Endothelial cell of umbilical vein (primary cell): Measurements from ENCODE around the gene C17orf58. TPM values are rescaled to one million over a fixed set of nuclear protein-coding genes. Genes with fewer than 3 reads are reported as not detected.

Experiments used
- BruUV-seq: library from RNA; stranded (reverse); fragments of 400-500 nt; replicated peaks from 2 replicates; lab custom pipeline; 2021; lab: Mats Ljungman, UMichigan
- CTCF ChIA-PET: fragments of 300-600, 350-600 bp; sonication (Branson Sonifier 250); formaldehyde crosslinking; loops from one replicate; lab custom pipeline; 2021; ENCODE audit warnings: antibody characterized with exemption, inconsistent platforms; lab: Charles Lee
- POLR2A ChIA-PET: fragments of 300-600, 350-600 bp; sonication (Branson Sonifier 250); formaldehyde crosslinking; loops from one replicate; lab custom pipeline; 2021; ENCODE audit warnings: antibody characterized with exemption, inconsistent platforms; lab: Charles Lee
- DNase-seq: peaks from one replicate; pipeline ENCODE4 v3.0.0-alpha.2; 2011; ENCODE audit warnings: low read depth, low spot score
- FAIRE-seq: peaks from 2 replicates; lab custom pipeline; 2011; peaks lifted over from hg19 to GRCh38; lab: Jason Lieb, UNC
- H2AFZ ChIP-seq: 2 replicates; pipeline ENCODE4 v1.6.0; 2012; ENCODE audit warnings: low read depth, low read length, control low read depth, inconsistent platforms
- H3K27ac ChIP-seq: 2 replicates; pipeline ENCODE4 v1.5.1; 2011; ENCODE audit warnings: low read depth, mild to moderate bottlenecking, control low read depth, low read length, moderate library complexity; ENCODE audit not compliant: insufficient read depth
- H3K27me3 ChIP-seq, 2 experiments: 2 replicates each; pipeline versions ENCODE4 v1.6.0 to v1.6.1; 2011; ENCODE audit warnings: low read length in 2 of 2, mixed read lengths in 1 of 2; ENCODE audit not compliant: control insufficient read depth in 2 of 2, insufficient read depth in 2 of 2
- H3K36me3 ChIP-seq, 2 experiments: 2 replicates in 1 of 2; 3 replicates in 1 of 2; pipeline ENCODE4 v1.5.1; 2011; ENCODE audit warnings: low read length in 2 of 2, mild to moderate bottlenecking in 1 of 2, moderate library complexity in 1 of 2; ENCODE audit not compliant: control insufficient read depth in 2 of 2, insufficient read depth in 2 of 2; ENCODE audit errors: extremely low read depth in 1 of 2
- H3K4me1 ChIP-seq: 3 replicates; pipeline ENCODE4 v1.5.1; 2011; ENCODE audit warnings: mild to moderate bottlenecking, low read length; ENCODE audit not compliant: control insufficient read depth, insufficient read depth; ENCODE audit errors: extremely low read depth
- H3K4me2 ChIP-seq: 2 replicates; pipeline ENCODE4 v1.6.1; 2011; ENCODE audit warnings: low read length, control low read depth, mixed read lengths; ENCODE audit not compliant: insufficient read depth
- H3K4me3 ChIP-seq, 3 experiments: fragments of 200-600 bp in 1 of 3; sonication (generic), shearing (Covaris generic) in 1 of 3; replicated peaks in 1 of 3; 2 replicates each; pipeline ENCODE4 v1.5.1; 2011 to 2016; ENCODE audit warnings: control low read depth in 3 of 3, low read length in 3 of 3, mild to moderate bottlenecking in 2 of 3, inconsistent platforms in 1 of 3, low read depth in 1 of 3, moderate library complexity in 1 of 3; ENCODE audit not compliant: insufficient read depth in 1 of 3
- H3K79me2 ChIP-seq: 2 replicates; pipeline ENCODE4 v1.6.0; 2012; ENCODE audit warnings: low read length, inconsistent platforms; ENCODE audit not compliant: control insufficient read depth, insufficient read depth
- H3K9ac ChIP-seq: replicated peaks from 2 replicates; pipeline ENCODE3; 2011; ENCODE audit warnings: low read length, control low read depth; ENCODE audit not compliant: insufficient read depth; ENCODE audit errors: extremely low read depth
- H3K9me1 ChIP-seq: replicated peaks from 3 replicates; pipeline ENCODE4 v1.6.0; 2011; ENCODE audit warnings: mild to moderate bottlenecking, low read length; ENCODE audit not compliant: control insufficient read depth, insufficient read depth; ENCODE audit errors: extremely low read depth
- H3K9me3 ChIP-seq: replicated peaks from 2 replicates; pipeline ENCODE4 v1.5.1; 2012; ENCODE audit warnings: low read length, inconsistent platforms; ENCODE audit not compliant: control insufficient read depth, insufficient read depth
- H4K20me1 ChIP-seq: replicated peaks from 2 replicates; pipeline ENCODE3; 2011; ENCODE audit warnings: mild to moderate bottlenecking, low read length; ENCODE audit not compliant: control insufficient read depth, insufficient read depth; ENCODE audit errors: extremely low read depth
- CTCF ChIP-seq, 2 donors: IDR thresholded peaks; 1 replicate in 1 of 2; 2 replicates in 1 of 2; pipeline ENCODE4 v1.5.1; 2011; ENCODE audit warnings: low read length in 2 of 2, mild to moderate bottlenecking in 2 of 2, moderate library complexity in 2 of 2, control low read depth in 1 of 2, inconsistent platforms in 1 of 2, low read depth in 1 of 2; ENCODE audit not compliant: insufficient read depth in 1 of 2; ENCODE audit errors: extremely low read depth in 1 of 2
- EZH2 ChIP-seq: IDR thresholded peaks from 2 replicates; pipeline ENCODE4 v1.6.1; 2012; ENCODE audit warnings: borderline replicate concordance, low read depth, mild to moderate bottlenecking, moderate library complexity, low read length, inconsistent platforms; ENCODE audit not compliant: severe bottlenecking
- FOS ChIP-seq: IDR thresholded peaks from 2 replicates; pipeline ENCODE4 v1.6.1; 2011; ENCODE audit warnings: mild to moderate bottlenecking, low read length, moderate library complexity, borderline replicate concordance; ENCODE audit not compliant: insufficient read depth
- GATA2 ChIP-seq: IDR thresholded peaks from 2 replicates; pipeline ENCODE4 v1.7.0; 2011; ENCODE audit warnings: low read depth, mild to moderate bottlenecking, moderate library complexity, mixed read lengths, low read length; ENCODE audit not compliant: insufficient read length, insufficient read depth
- JUN ChIP-seq: IDR thresholded peaks from 2 replicates; pipeline ENCODE4 v1.6.1; 2011; ENCODE audit warnings: borderline replicate concordance, low read depth; ENCODE audit not compliant: insufficient read length, insufficient read depth
- MAX ChIP-seq: IDR thresholded peaks from 2 replicates; pipeline ENCODE4 v1.6.1; 2011; ENCODE audit not compliant: insufficient read depth, insufficient read length
- MYC ChIP-seq: IDR thresholded peaks from one replicate; pipeline ENCODE4 v1.6.1; 2011; ENCODE audit warnings: mild to moderate bottlenecking, low read depth, low read length
- POLR2A ChIP-seq: IDR thresholded peaks from 2 replicates; pipeline ENCODE4 v1.6.1; 2012; ENCODE audit warnings: low read depth, mild to moderate bottlenecking, control low read depth, low read length
- POLR2AphosphoS5 ChIP-seq: IDR thresholded peaks from 2 replicates; pipeline ENCODE4 v1.6.1; 2012; ENCODE audit warnings: low read depth, mild to moderate bottlenecking, control low read depth, low read length, moderate library complexity; ENCODE audit not compliant: insufficient read depth
- dilution Hi-C: fragments of 300-500 bp; cut with MboI; formaldehyde crosslinking; loops from one replicate; pipeline ENCODE4 v1.15.0; 2019; ENCODE audit warnings: low sequenced_read_pairs; ENCODE audit not compliant: extremely low pct_ligation_motif_present
- intact Hi-C: fragments of 100-400 bp; cut with micrococcal nuclease; formaldehyde crosslinking; loops from one replicate; pipeline ENCODE4 v1.10.0; 2022
- polyA plus RNA-seq, 4 experiments: library from polyadenylated mRNA; depleted of rRNA in 3 of 4; stranded (reverse) in 3 of 4; unstranded in 1 of 4; fragments of >200 nt; gene quantifications; 2 replicates each; pipeline versions ENCODE4 v1.2.1 to v1.2.3, GENCODE V29; 2011 to 2012; ENCODE audit warnings: missing spikeins in 1 of 4
- total RNA-seq: library from RNA; stranded (reverse); gene quantifications from 2 replicates; pipeline ENCODE4 v1.2.3, GENCODE V29; 2021

The C17orf58 gene
- total and polyA plus RNA-seq, 2 donors (not counting 3 experiments of a cell fraction or from before 2014, with no cell fraction given), result 24.5 to 35.5 TPM

- Histone ChIP-seq H3K27me3 (no peaks in the 10 kb centered on the region), H3K9me3 (no peaks in the 10 kb centered on the region), H3K9ac (no peak overlapping the region), H3K9me1 (no peaks in the 10 kb centered on the region), H3K4me1 (no peaks in the 10 kb centered on the region), H4K20me1 (no peaks in the 10 kb centered on the region), H3K36me3 (no peaks in the 10 kb centered on the region), H2AFZ (no peak overlapping the region), H3K27ac (no peak overlapping the region), H3K4me3 (no peak overlapping the region), H3K4me2 (no peak overlapping the region), H3K79me2 (no peaks in the 10 kb centered on the region)
- no peak for TF ChIP-seq EZH2
- TF ChIP-seq JUN, result no peak
- TF ChIP-seq FOS, result no peak
- TF ChIP-seq POLR2AphosphoS5, result no peak
- TF ChIP-seq MYC, result no peak
- TF ChIP-seq POLR2A, result no peak
- TF ChIP-seq CTCF (IDR thresholded peaks at IDR 0.05; ENCODE audit: extremely low read depth in 1 of 2, insufficient read depth in 1 of 2, low read depth in 1 of 2, low read length in 2 of 2), result no peak
- TF ChIP-seq MAX, result no peak
- no peak for TF ChIP-seq GATA2
- FAIRE-seq (peak; percentile 8), DNase-seq (peak; percentile 36)
- dilution Hi-C loops (no loop called here), intact Hi-C loops (no loop called here)
- no TSS peak for BruUV-seq
- POLR2A ChIA-PET, result interaction anchor here (0.7 kb wide), 1 partner anchor 753 kb away, joined by 6 read pairs; no protein-coding TSS in a partner anchor
- CTCF ChIA-PET, result no interaction called here
Measured at GRCh38 chr17:68004201-68004600, 7.9 kb upstream of the C17orf58 start.
